Left lung (tissue), 10 donors: ENCODE measurements around the gene MPO. TPM values are rescaled to one million over a fixed set of nuclear protein-coding genes. Genes with fewer than 3 reads are reported as not detected.
A peak's percentile ranks its signal among the peaks of the same experiment; 100 is the strongest.

Experiments
- ATAC-seq: fragments of 200-7000 bp; cut with Tn5 transposase; one replicate; pipeline ENCODE4 v1.9.1; 2020; ENCODE audit warnings: moderate library complexity
- DNase-seq, 4 donors: peaks; one replicate each; pipeline ENCODE4 v3.0.0-alpha.2; 2013 to 2020
- H3K27ac ChIP-seq, 2 donors: fragments of 200-600 bp; sonication (generic) in 1 of 2; one replicate each; pipeline versions ENCODE4 v1.5.0 to v1.8.0; 2020 to 2021
- H3K27me3 ChIP-seq, 2 donors: fragments of 200-600 bp; sonication (generic) in 1 of 2; one replicate each; pipeline versions ENCODE4 v1.5.0 to v1.8.0; 2020 to 2021
- H3K36me3 ChIP-seq, 2 donors: fragments of 200-600 bp; sonication (generic) in 1 of 2; one replicate each; pipeline versions ENCODE4 v1.5.0 to v1.8.0; 2020 to 2021
- H3K4me1 ChIP-seq, 2 donors: fragments of 200-600 bp; one replicate each; pipeline ENCODE4 v1.8.0; 2021
- H3K4me3 ChIP-seq, 2 donors: fragments of 200-600 bp; sonication (generic) in 1 of 2; one replicate each; pipeline versions ENCODE4 v1.5.0 to v1.8.0; 2020 to 2021; ENCODE audit warnings: mild to moderate bottlenecking in 1 of 2
- H3K9me3 ChIP-seq, 2 donors: fragments of 200-600 bp; sonication (generic) in 1 of 2; one replicate each; pipeline versions ENCODE4 v1.5.0 to v1.8.0; 2020 to 2021
- CTCF ChIP-seq, 2 donors: fragments of 200-600 bp; sonication (generic) in 1 of 2; IDR thresholded peaks; one replicate each; pipeline versions ENCODE4 v1.5.0 to v1.8.0; 2021; ENCODE audit warnings: antibody characterized with exemption in 2 of 2
- intact Hi-C, 2 donors: fragments of 100-400 bp; cut with DNase I; formaldehyde crosslinking; loops; one replicate each; pipeline versions ENCODE4 v1.11.2 to v1.14.2; 2022
- polyA plus RNA-seq, 6 donors: library from polyadenylated mRNA; unstranded; fragments of 120-200 nt; gene quantifications; one replicate each; pipeline ENCODE4 v1.2.1, GENCODE V29; 2013; ENCODE audit not compliant: insufficient read length in 6 of 6
- total RNA-seq, 2 donors: library from RNA; stranded (reverse); fragmentation: NEBNext Ultra II Directional; extraction: Animal tissue kit (Norgen Biotek cat#: 25700); gene quantifications; one replicate each; pipeline ENCODE4 v1.2.1, GENCODE V29; 2021
- donor health status: DM: no; HTN: yes; CAD: no.
- donor health status: DM: no; HTN: no; CAD: no.

Gene MPO
- total and polyA plus RNA-seq, 8 donors = 1.0 to 15.3 (median 11.2) TPM

GRCh38 chr17:58277802-58278595 is 2.7 kb downstream of the MPO start:
- ATAC-seq (no peak), DNase-seq (peak in 1 of 4 donors; percentile 81)
- no peaks in the 10 kb centered on the region for H3K9me3 ChIP-seq
- H3K4me1 ChIP-seq = peaks cover 4 to 37% of the 10 kb centered on the region in 2 donors
- H3K27me3 ChIP-seq = peaks cover 7 to 45% of the 10 kb centered on the region in 2 donors
- peak overlapping the region in 1 of 2 donors; percentile 9 for H3K4me3 ChIP-seq
- no peak overlapping the region for H3K27ac ChIP-seq
- TF ChIP-seq CTCF (IDR thresholded peaks at IDR 0.05) = no peak
- no peaks in the 10 kb centered on the region for H3K36me3 ChIP-seq
- intact Hi-C loops = no loop called here

- Histone ChIP-seq H3K27me3 (peaks cover 7 to 48% of the 10 kb centered on the region in 2 donors), H3K9me3 (no peaks in the 10 kb centered on the region), H3K4me1 (peaks cover 4 to 37% of the 10 kb centered on the region in 2 donors), H3K4me3 (no peak overlapping the region), H3K27ac (no peak overlapping the region), H3K36me3 (no peaks in the 10 kb centered on the region)
- ATAC-seq (peak; percentile 35), DNase-seq (no peak)
- intact Hi-C loops = no loop called here
- TF ChIP-seq CTCF (IDR thresholded peaks at IDR 0.05) = peak; percentile 16 to 32
These were observed 3.5 kb downstream of the MPO start for GRCh38 chr17:58277107-58277801.

GRCh38 chr17:58276423-58276822 is 4.3 kb downstream of the MPO start:
- H3K36me3 ChIP-seq = no peaks in the 10 kb centered on the region
- no peak for TF ChIP-seq CTCF (IDR thresholded peaks at IDR 0.05)
- no peak overlapping the region for H3K4me3 ChIP-seq
- ATAC-seq = no peak
- H3K27me3 ChIP-seq = peaks cover 7 to 48% of the 10 kb centered on the region in 2 donors
- no peak overlapping the region for H3K27ac ChIP-seq
- intact Hi-C loops = no loop called here
- peaks cover 4 to 37% of the 10 kb centered on the region in 2 donors for H3K4me1 ChIP-seq
- DNase-seq = no peak
- H3K9me3 ChIP-seq = no peaks in the 10 kb centered on the region

GRCh38 chr17:58275417-58275816 is 5.3 kb downstream of the MPO start:
- peaks cover 4 to 34% of the 10 kb centered on the region in 2 donors for H3K4me1 ChIP-seq
- ATAC-seq (no peak), DNase-seq (no peak)
- H3K36me3 ChIP-seq = no peaks in the 10 kb centered on the region
- H3K27me3 ChIP-seq = peaks cover 7 to 41% of the 10 kb centered on the region in 2 donors
- intact Hi-C loops = no loop called here
- no peaks in the 10 kb centered on the region for H3K9me3 ChIP-seq
- TF ChIP-seq CTCF (IDR thresholded peaks at IDR 0.05) = no peak
- no peak overlapping the region for H3K4me3 ChIP-seq
- H3K27ac ChIP-seq = no peak overlapping the region

GRCh38 chr17:58273453-58274104 is 7.2 kb downstream of the MPO start:
- DNase-seq (no peak), ATAC-seq (no peak)
- H3K36me3 ChIP-seq = no peaks in the 10 kb centered on the region
- intact Hi-C loops = no loop called here
- no peak overlapping the region for H3K27ac ChIP-seq
- no peak overlapping the region for H3K4me3 ChIP-seq
- H3K4me1 ChIP-seq = peaks cover 0 to 16% of the 10 kb centered on the region in 2 donors
- H3K9me3 ChIP-seq = no peaks in the 10 kb centered on the region
- TF ChIP-seq CTCF (IDR thresholded peaks at IDR 0.05) = no peak
- H3K27me3 ChIP-seq = peaks cover 0 to 31% of the 10 kb centered on the region in 2 donors
